Measurements from ENCODE around the gene ZNF322.

DNA sequence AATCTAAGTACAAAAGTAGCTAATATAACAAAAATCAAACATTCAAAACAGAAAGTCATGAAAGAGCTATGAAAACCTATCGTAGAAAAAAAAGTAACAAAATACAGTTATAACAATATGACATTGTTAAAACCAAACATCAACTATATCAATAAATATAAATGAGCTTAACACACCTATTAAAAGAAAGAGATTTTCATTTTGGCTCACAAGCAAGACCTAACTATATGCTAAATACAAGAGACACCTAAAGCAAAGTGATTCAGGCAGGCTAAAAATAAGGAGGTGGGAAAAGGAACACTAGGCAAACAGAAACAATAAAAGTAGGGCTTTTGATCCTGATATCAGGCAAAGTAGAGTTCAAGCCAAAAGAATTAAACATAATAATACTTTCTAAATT is 13.5 kb downstream of the ZNF322 start:
- TF ChIP-seq SP1 (IDR thresholded peaks at IDR 0.05) (no peak), FOXA1 (IDR thresholded peaks at IDR 0.05) (no peak)
